Inflammatory macrophage treated with lipopolysaccharide for 4 hours (primary cell): ENCODE results near the gene NRARP.

Source experiments
- DNase-seq: peaks from one replicate; pipeline ENCODE4 v3.0.0-alpha.2; 2020

NRARP gene

GRCh38 chr9:137297966-137298365 is 4.1 kb downstream of the NRARP start:
- no peak for DNase-seq

- DNase-seq: no peak
Measured at GRCh38 chr9:137296670-137297664, 5.1 kb downstream of the NRARP start.

- DNase-seq: no peak
Measured at GRCh38 chr9:137295849-137296669, 6.0 kb downstream of the NRARP start.

GRCh38 chr9:137295238-137295811 is 6.7 kb downstream of the NRARP start:
- DNase-seq: peak; percentile 21

- DNase-seq: peak; percentile 25
Measured at GRCh38 chr9:137294681-137295237, 7.3 kb downstream of the NRARP start.

- peak; percentile 47 for DNase-seq
Measured at GRCh38 chr9:137294091-137294680, 7.9 kb downstream of the NRARP start.

GRCh38 chr9:137293482-137294090 is 8.5 kb downstream of the NRARP start:
- no peak for DNase-seq

- no peak for DNase-seq
Measured at GRCh38 chr9:137293094-137293481, 9.0 kb downstream of the NRARP start.

GRCh38 chr9:137286975-137287383 is 15.1 kb downstream of the NRARP start:
- DNase-seq: no peak

GRCh38 chr9:137281345-137282116 is 20.5 kb downstream of the NRARP start:
- DNase-seq: no peak

GRCh38 chr9:137280474-137281344 is 21.4 kb downstream of the NRARP start:
- DNase-seq: no peak

GRCh38 chr9:137279741-137280473 is 22.2 kb downstream of the NRARP start:
- no peak for DNase-seq

GRCh38 chr9:137278721-137279711 is 23.1 kb downstream of the NRARP start:
- DNase-seq: no peak

GRCh38 chr9:137278061-137278701 is 23.9 kb downstream of the NRARP start:
- DNase-seq: peak; percentile 52

GRCh38 chr9:137277329-137278041 is 24.6 kb downstream of the NRARP start, which contains the start of gene TOR4A:
Gene TOR4A, plus strand, starts transcription at chr9:137277726. Its CDS starts 964 bp downstream, at chr9:137278690.
- DNase-seq: peak; percentile 85

GRCh38 chr9:137276473-137277328 is 25.4 kb downstream of the NRARP start:
- DNase-seq: no peak
